Measurements from ENCODE around the gene ADGB.

ADGB gene

DNA sequence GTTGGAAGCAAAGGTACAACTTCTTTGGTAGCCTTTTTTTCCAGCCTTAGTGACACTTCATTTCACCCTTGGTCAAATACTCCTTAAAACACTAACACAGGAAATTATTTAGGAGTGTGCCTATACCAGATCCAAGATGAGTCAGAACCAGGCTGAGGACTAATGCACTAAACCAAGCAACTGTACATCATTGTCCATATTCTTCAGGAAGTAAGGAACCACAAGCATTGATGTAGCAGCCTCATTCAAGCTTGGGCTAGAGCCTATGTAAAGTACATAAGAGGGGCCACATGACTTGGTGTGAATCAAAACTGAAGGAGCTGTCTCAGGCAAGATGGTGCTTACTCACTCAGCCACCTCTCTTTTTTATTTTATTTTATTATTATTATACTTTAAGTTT is 20.7 kb upstream of the ADGB start:
- no peak for TF ChIP-seq CTCF (IDR thresholded peaks at IDR 0.05; ENCODE audit: insufficient read depth, missing control alignments)
- FAIRE-seq = no peak
- DNase-seq (ENCODE audit: insufficient read length, low spot score) = no peak

- DNase-seq (ENCODE audit: insufficient read length, low spot score) (no peak), FAIRE-seq (no peak)
- no peak for TF ChIP-seq CTCF (IDR thresholded peaks at IDR 0.05; ENCODE audit: insufficient read depth, missing control alignments)
These were observed 16.8 kb upstream of the ADGB start for GRCh38 chr6:146581968-146582367.

GRCh38 chr6:146582857-146583256 is 15.9 kb upstream of the ADGB start:
- TF ChIP-seq CTCF (IDR thresholded peaks at IDR 0.05; ENCODE audit: insufficient read depth, missing control alignments) = no peak
- FAIRE-seq (no peak), DNase-seq (ENCODE audit: insufficient read length, low spot score) (no peak)

DNA sequence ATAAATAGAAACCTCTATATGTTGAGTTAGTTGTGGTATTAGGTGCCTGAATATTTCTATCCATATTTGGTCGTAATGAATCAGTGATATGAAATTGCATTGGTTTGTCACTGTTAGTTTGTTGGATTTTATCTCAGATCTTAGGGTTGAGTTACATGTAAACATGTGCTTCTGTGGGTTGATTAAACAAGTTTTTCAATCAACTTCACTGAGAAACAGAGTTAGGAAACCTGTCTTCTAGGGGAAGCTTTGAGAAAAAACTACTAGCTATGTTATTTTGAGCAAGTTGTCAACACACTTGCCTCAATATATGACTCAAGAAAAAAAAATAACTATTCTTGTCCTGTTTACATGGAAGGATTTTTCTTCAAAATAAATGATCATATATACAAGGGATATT is 14.8 kb upstream of the ADGB start:
- TF ChIP-seq CTCF (IDR thresholded peaks at IDR 0.05; ENCODE audit: insufficient read depth, missing control alignments) = no peak
- DNase-seq (ENCODE audit: insufficient read length, low spot score) (no peak), FAIRE-seq (no peak)

- DNase-seq (ENCODE audit: insufficient read length, low spot score) (no peak), FAIRE-seq (no peak)
- no peak for TF ChIP-seq CTCF (IDR thresholded peaks at IDR 0.05; ENCODE audit: insufficient read depth, missing control alignments)
These were observed 11.3 kb upstream of the ADGB start for GRCh38 chr6:146587459-146587858.

GRCh38 chr6:146590492-146590891 is 8.3 kb upstream of the ADGB start:
- TF ChIP-seq CTCF (IDR thresholded peaks at IDR 0.05; ENCODE audit: insufficient read depth, missing control alignments) = no peak
- FAIRE-seq (no peak), DNase-seq (ENCODE audit: insufficient read length, low spot score) (no peak)

GRCh38 chr6:146592451-146592850 is 6.3 kb upstream of the ADGB start:
- FAIRE-seq (no peak), DNase-seq (ENCODE audit: insufficient read length, low spot score) (no peak)
- TF ChIP-seq CTCF (IDR thresholded peaks at IDR 0.05; ENCODE audit: insufficient read depth, missing control alignments) = no peak
